Measurements from ENCODE around the gene NKIRAS1.
A peak's percentile ranks its signal among the peaks of the same experiment; 100 is the strongest.
"Not testable (repeated sequence)": the region's sequence is repeated elsewhere in the genome, so short reads cannot be mapped to it uniquely, and the experiment has no call there.

The NKIRAS1 gene

GRCh38 chr3:23941440-23941839 lies 24.6 kb upstream of the NKIRAS1 start:
- DNase-seq (ENCODE audit: extremely low spot score, insufficient read length, low read depth) (no peak), FAIRE-seq (no peak)

DNA sequence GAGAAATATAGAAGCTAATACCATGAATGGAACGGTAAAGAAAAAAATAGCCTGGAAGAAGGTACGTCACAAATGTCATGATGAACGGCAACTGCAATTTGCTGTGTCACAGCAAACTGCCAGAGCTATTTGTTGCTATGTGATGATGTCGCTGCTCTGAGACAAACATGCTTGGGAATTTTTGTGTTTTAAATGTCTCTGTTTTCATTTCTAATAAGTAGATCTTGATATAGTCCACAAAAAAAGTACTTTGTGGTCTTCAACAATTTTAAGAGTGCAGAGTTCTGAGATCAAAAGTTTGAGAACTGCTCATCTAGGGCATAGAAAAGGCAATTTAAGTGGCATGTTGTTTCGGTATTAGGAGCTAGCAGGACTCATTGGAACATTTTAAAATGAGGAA lies 24.0 kb upstream of the NKIRAS1 start:
- no peak for DNase-seq (ENCODE audit: extremely low spot score, insufficient read length, low read depth)
- FAIRE-seq: no peak

DNA sequence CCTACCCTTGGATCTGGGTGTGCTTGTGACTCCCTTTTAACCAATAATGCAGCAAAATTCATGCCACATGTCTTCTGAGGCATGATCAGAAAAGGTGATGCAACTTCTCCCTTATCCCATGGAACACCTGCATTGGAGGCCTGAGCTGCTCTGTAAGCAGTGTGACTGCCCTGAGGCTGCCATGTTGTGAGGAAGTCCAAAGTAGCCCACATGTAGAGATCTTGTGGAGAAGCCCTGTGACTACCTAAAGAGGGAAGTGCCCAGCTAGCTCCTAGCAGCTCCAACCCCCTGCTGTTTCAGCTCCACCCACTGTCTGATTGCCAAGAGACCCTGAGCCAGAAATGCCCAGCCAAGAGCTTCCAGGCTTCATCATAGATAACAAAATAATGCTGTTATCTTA lies 21.9 kb upstream of the NKIRAS1 start:
- no peak for FAIRE-seq

DNA sequence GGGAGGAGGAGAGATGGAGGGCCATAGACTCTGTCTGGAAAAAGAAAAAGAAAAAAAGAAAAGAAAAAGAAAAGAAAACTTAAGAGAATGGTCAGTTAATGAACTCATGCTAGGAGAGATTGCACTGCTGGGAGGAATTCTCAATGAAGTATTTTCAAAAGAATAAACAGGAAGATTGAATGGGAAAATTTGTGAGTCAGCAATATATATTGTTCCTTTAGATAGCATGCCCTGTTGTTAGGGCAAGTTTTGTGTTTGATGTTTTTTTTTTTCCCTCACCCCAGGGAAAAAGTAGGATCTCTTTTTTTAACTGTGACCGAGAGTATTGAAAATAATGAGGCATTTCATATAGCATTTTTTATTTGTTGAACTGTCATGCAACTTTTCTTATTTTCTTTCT lies 20.5 kb upstream of the NKIRAS1 start:
- FAIRE-seq: no peak
- DNase-seq (ENCODE audit: extremely low spot score, insufficient read length, low read depth): no peak

More for the DNA sequence above, 21.9 kb upstream of the NKIRAS1 start:
- no peak for DNase-seq (ENCODE audit: extremely low spot score, insufficient read length, low read depth)

DNA sequence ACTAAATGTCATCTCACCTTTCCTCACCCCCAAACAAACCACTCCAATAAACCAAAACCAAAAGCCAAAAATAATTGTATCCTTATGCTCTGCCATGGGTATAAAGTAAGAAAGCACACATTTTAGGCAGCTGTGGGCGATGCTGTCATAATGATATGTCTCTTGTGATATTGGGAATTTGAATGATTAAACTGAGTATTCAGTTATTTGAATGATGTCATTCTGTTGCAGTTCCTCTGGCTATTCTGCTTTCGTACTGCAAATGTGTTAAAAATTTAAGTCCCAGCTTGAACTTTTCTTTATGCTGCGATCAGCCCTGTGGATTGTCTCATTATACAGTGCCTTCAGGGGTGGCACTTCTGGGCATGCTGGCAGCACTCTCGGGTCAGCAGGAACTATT lies 17.5 kb upstream of the NKIRAS1 start:
- FAIRE-seq (no peak), DNase-seq (ENCODE audit: extremely low spot score, insufficient read length, low read depth) (no peak)

DNA sequence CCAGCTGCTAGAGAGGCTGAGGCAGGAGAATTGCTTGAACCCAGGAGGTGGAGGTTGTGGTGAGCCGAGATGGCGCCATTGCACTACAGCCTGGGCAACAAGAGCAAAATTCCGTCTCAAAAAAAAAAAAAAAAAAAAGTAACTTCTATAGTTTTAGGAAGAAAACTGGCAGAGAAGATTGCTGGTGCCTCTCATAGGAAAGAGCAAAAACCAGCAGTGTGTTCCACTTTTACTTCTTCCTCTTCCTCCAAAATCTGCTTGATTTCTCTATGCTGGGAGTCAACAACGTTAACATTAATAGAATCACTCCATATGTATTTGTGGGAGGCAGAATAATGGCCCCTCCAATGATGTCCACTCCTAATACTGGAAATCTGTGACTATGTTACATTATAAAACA lies 15.8 kb upstream of the NKIRAS1 start:
- FAIRE-seq (no peak), DNase-seq (ENCODE audit: extremely low spot score, insufficient read length, low read depth) (no peak)

GRCh38 chr3:23931597-23931996 lies 14.8 kb upstream of the NKIRAS1 start:
- DNase-seq (ENCODE audit: extremely low spot score, insufficient read length, low read depth) (no peak), FAIRE-seq (no peak)

- FAIRE-seq (no peak), DNase-seq (ENCODE audit: extremely low spot score, insufficient read length, low read depth) (no peak)
Observed at GRCh38 chr3:23928524-23928923, 11.7 kb upstream of the NKIRAS1 start.

DNA sequence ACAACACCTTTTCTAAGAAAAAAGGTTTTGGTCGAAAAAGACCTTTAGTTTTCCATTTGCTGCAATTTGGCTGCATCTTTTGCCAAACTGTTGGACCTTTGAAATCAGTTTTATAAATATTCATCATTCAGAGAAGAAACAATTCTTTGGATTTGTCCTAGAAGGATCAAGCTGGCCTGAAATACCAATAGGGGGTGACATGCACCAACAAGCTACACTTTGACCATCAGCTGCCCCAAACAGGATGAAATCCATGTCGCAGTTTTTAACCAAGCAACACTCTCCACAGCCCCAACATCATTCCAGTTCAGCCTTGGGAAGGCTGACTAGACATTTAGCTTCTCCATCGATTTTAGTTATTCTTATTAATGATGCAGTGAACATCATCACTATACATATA lies 9.9 kb upstream of the NKIRAS1 start:
- FAIRE-seq: no peak
- DNase-seq (ENCODE audit: extremely low spot score, insufficient read length, low read depth): no peak

DNA sequence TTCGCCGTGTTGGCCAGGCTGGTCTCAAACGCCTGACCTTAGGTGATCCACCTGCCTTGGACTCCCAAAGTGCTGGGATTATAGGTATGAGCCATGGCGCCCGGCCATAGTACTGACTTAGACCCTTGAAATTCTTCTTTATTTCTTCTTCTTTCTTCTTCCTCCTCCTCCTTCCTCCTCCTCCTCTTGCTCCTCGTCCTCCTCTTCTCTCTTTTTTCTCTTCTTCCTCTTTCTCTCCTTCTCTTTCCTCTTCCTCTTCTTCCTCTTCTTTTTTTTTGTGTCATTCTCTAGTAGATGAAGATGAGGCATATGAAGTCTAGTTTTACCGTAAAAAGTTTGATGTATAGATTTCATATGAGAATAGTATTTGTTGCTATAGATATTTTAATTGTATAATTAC lies 9.5 kb upstream of the NKIRAS1 start:
- DNase-seq (ENCODE audit: extremely low spot score, insufficient read length, low read depth) (no peak), FAIRE-seq (no peak)

DNA sequence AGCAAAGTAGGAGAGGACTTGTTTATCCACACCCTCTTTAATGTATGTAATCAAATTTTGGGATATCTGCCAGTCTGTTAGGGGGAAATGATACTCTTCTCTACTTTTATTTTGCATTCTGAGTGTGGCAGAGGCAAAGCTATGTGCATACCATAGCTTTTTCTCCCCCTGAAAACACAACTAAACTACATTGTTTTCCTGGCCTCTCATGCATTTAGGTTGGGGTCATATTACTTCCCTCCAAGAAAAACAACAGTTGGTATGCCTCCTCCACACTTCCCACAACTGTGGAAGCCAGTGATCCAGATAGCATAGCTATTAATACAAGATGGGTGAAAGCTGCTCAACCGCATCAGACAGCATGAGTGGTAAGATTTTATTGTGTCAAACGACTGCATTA lies 7.0 kb upstream of the NKIRAS1 start:
- DNase-seq (ENCODE audit: extremely low spot score, insufficient read length, low read depth) (no peak), FAIRE-seq (no peak)

DNA sequence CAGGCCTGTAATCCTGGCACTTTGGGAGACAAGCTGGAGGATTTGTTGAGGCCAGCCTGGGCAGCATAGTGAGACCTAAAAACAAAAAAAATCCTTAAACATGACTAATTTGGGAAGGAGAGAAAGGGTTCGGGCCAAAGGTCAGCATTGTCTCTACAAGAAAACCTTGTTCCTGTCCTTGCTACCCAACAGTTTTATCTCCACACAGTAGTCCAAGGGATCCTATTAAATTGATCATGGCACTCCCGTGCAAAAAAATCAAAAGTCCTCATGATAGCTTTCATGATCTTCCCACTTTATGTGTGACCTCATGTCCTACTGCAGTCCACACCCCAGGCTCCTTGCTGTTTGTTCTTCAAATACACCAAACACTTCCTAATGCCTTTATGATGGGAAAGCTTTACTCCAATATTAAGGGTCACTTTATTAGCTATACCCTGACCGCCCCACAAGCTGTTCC lies 4.3 kb upstream of the NKIRAS1 start:
- DNase-seq (ENCODE audit: extremely low spot score, insufficient read length, low read depth): no peak
- FAIRE-seq: no peak

- FAIRE-seq (no peak), DNase-seq (ENCODE audit: extremely low spot score, insufficient read length, low read depth) (no peak)
Observed at GRCh38 chr3:23920151-23920655, 3.4 kb upstream of the NKIRAS1 start.

- FAIRE-seq (no peak), DNase-seq (ENCODE audit: extremely low spot score, insufficient read length, low read depth) (no peak)
Observed at GRCh38 chr3:23919628-23920027, 2.8 kb upstream of the NKIRAS1 start.

GRCh38 chr3:23918331-23918730 lies 1.5 kb upstream of the NKIRAS1 start:
- not testable (repeated sequence) for DNase-seq (ENCODE audit: extremely low spot score, insufficient read length, low read depth); FAIRE-seq

GRCh38 chr3:23917679-23918303 lies 1.0 kb upstream of the NKIRAS1 start:
- peak; percentile 22 for DNase-seq (ENCODE audit: extremely low spot score, insufficient read length, low read depth)
- peak; percentile 60 for FAIRE-seq

DNA sequence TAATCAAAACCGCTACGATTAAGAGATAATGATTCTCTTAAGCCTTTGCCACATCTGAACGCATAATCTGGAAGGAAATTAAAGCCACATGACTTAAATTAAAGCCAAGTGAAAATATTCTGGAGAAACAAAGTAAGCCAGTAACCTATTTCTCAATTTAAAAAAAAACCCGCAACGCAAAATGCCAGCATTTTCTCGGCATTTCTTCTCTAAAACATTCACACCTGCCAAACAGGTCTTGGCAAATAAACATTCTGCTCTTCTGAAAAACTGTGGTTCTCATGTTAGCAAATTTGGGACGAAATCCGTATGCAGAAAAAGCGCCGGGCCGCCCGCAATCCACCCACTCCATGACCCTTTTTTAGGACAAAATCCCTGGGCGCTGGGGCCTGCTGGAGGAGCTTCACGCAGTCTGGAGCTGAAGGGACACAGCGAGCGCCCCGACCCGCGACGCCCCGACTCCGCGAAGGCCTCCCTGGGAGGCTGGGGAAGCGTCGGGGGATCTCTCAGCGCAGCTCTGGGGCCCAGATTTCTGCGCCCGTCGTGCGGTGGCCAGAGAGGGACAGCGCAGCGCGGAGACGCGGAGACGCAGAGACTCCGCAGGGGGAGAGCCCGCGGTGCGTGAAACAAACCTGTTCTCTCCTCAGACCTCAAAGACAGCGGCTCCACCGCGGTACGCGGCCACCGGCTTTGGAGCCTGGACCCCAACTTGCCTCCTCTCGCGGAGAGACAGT lies 471 bp downstream of the NKIRAS1 start:
- DNase-seq (ENCODE audit: extremely low spot score, insufficient read length, low read depth) (peak; percentile 9), FAIRE-seq (no peak)

GRCh38 chr3:23915537-23916108 lies 1.2 kb downstream of the NKIRAS1 start:
- no peak for FAIRE-seq
- DNase-seq (ENCODE audit: extremely low spot score, insufficient read length, low read depth): no peak

DNA sequence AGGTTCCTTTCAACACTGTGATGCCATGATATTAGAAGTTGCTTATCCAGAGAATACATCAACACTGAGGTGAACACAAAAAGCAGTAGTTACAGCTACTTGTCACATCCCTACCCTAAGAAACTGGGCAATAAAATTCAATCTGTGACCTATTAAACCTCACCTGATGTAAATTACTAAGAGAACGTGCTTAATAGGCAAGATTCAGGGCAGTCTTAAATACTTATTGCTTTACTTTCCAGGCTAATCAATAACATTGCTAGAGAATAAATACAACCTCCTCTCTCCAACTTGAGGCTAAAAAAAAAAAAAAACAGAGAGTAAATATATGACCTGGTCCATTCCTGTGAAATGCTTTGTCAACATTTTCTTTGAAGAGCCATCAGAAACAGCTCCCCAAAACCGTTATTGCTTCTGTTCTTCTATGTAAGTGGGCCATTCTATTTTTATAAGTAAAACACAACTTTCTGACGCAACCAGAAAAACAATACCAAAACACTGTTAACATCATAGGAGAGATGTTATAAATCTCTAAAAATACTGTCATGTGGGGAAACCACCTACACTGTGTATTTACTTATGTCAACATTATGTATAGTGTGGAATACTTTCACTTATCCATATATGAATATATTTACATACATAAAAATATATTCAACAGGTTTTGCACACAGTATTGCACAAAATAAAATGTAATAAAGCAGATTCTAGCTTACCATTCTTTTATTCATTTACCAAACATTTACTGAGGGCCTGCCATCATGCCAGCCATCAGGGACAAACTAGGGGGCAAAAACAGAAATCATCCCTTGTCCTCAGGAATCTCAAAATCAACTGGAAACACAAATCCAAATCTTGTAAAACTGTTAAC lies 2.7 kb downstream of the NKIRAS1 start:
- DNase-seq (ENCODE audit: extremely low spot score, insufficient read length, low read depth): no peak
- FAIRE-seq: no peak

DNA sequence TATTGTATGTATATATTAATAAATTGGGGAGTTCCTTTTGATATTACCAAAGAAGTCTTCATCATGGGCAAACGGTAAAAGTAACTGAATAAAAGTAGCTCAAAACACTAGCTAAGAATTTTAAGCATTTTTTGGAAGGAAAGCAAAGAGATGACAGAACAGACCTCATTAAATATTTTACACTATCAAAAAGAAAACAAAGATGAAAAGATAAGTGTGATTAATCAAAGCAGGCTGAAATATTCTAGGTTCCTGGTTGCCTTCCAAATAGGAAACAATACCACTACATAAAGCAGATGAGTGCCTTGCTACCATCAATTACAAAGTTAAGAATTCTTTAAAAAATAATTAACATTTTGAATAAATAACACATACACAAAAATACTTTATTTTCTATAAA lies 3.6 kb downstream of the NKIRAS1 start:
- no peak for FAIRE-seq
- no peak for DNase-seq (ENCODE audit: extremely low spot score, insufficient read length, low read depth)
